Endothelial cell of umbilical vein (primary cell): ENCODE measurements around the gene CASD1. TPM values are rescaled to one million over a fixed set of nuclear protein-coding genes. Genes with fewer than 3 reads are reported as not detected.

Experiments
- BruUV-seq: library from RNA; stranded (reverse); fragments of 400-500 nt; replicated peaks from 2 replicates; lab custom pipeline; 2021; lab: Mats Ljungman, UMichigan
- CTCF ChIA-PET: fragments of 300-600, 350-600 bp; sonication (Branson Sonifier 250); formaldehyde crosslinking; loops from one replicate; lab custom pipeline; 2021; ENCODE audit warnings: antibody characterized with exemption, inconsistent platforms; lab: Charles Lee
- POLR2A ChIA-PET: fragments of 300-600, 350-600 bp; sonication (Branson Sonifier 250); formaldehyde crosslinking; loops from one replicate; lab custom pipeline; 2021; ENCODE audit warnings: antibody characterized with exemption, inconsistent platforms; lab: Charles Lee
- DNase-seq: peaks from one replicate; pipeline ENCODE4 v3.0.0-alpha.2; 2011; ENCODE audit warnings: low read depth, low spot score
- FAIRE-seq: peaks from 2 replicates; lab custom pipeline; 2011; peaks lifted over from hg19 to GRCh38; lab: Jason Lieb, UNC
- H2AFZ ChIP-seq: 2 replicates; pipeline ENCODE4 v1.6.0; 2012; ENCODE audit warnings: low read depth, low read length, control low read depth, inconsistent platforms
- H3K27ac ChIP-seq: 2 replicates; pipeline ENCODE4 v1.5.1; 2011; ENCODE audit warnings: low read depth, mild to moderate bottlenecking, control low read depth, low read length, moderate library complexity; ENCODE audit not compliant: insufficient read depth
- H3K27me3 ChIP-seq, 2 experiments: 2 replicates each; pipeline versions ENCODE4 v1.6.0 to v1.6.1; 2011; ENCODE audit warnings: low read length in 2 of 2, mixed read lengths in 1 of 2; ENCODE audit not compliant: control insufficient read depth in 2 of 2, insufficient read depth in 2 of 2
- H3K36me3 ChIP-seq, 2 experiments: 2 replicates in 1 of 2; 3 replicates in 1 of 2; pipeline ENCODE4 v1.5.1; 2011; ENCODE audit warnings: low read length in 2 of 2, mild to moderate bottlenecking in 1 of 2, moderate library complexity in 1 of 2; ENCODE audit not compliant: control insufficient read depth in 2 of 2, insufficient read depth in 2 of 2; ENCODE audit errors: extremely low read depth in 1 of 2
- H3K4me1 ChIP-seq: 3 replicates; pipeline ENCODE4 v1.5.1; 2011; ENCODE audit warnings: mild to moderate bottlenecking, low read length; ENCODE audit not compliant: control insufficient read depth, insufficient read depth; ENCODE audit errors: extremely low read depth
- H3K4me2 ChIP-seq: 2 replicates; pipeline ENCODE4 v1.6.1; 2011; ENCODE audit warnings: low read length, control low read depth, mixed read lengths; ENCODE audit not compliant: insufficient read depth
- H3K4me3 ChIP-seq, 3 experiments: fragments of 200-600 bp in 1 of 3; sonication (generic), shearing (Covaris generic) in 1 of 3; replicated peaks in 1 of 3; 2 replicates each; pipeline ENCODE4 v1.5.1; 2011 to 2016; ENCODE audit warnings: control low read depth in 3 of 3, low read length in 3 of 3, mild to moderate bottlenecking in 2 of 3, inconsistent platforms in 1 of 3, low read depth in 1 of 3, moderate library complexity in 1 of 3; ENCODE audit not compliant: insufficient read depth in 1 of 3
- H3K79me2 ChIP-seq: 2 replicates; pipeline ENCODE4 v1.6.0; 2012; ENCODE audit warnings: low read length, inconsistent platforms; ENCODE audit not compliant: control insufficient read depth, insufficient read depth
- H3K9ac ChIP-seq: replicated peaks from 2 replicates; pipeline ENCODE3; 2011; ENCODE audit warnings: low read length, control low read depth; ENCODE audit not compliant: insufficient read depth; ENCODE audit errors: extremely low read depth
- H3K9me1 ChIP-seq: replicated peaks from 3 replicates; pipeline ENCODE4 v1.6.0; 2011; ENCODE audit warnings: mild to moderate bottlenecking, low read length; ENCODE audit not compliant: control insufficient read depth, insufficient read depth; ENCODE audit errors: extremely low read depth
- H3K9me3 ChIP-seq: replicated peaks from 2 replicates; pipeline ENCODE4 v1.5.1; 2012; ENCODE audit warnings: low read length, inconsistent platforms; ENCODE audit not compliant: control insufficient read depth, insufficient read depth
- H4K20me1 ChIP-seq: replicated peaks from 2 replicates; pipeline ENCODE3; 2011; ENCODE audit warnings: mild to moderate bottlenecking, low read length; ENCODE audit not compliant: control insufficient read depth, insufficient read depth; ENCODE audit errors: extremely low read depth
- EZH2 ChIP-seq: IDR thresholded peaks from 2 replicates; pipeline ENCODE4 v1.6.1; 2012; ENCODE audit warnings: borderline replicate concordance, low read depth, mild to moderate bottlenecking, moderate library complexity, low read length, inconsistent platforms; ENCODE audit not compliant: severe bottlenecking
- FOS ChIP-seq: IDR thresholded peaks from 2 replicates; pipeline ENCODE4 v1.6.1; 2011; ENCODE audit warnings: mild to moderate bottlenecking, low read length, moderate library complexity, borderline replicate concordance; ENCODE audit not compliant: insufficient read depth
- GATA2 ChIP-seq: IDR thresholded peaks from 2 replicates; pipeline ENCODE4 v1.7.0; 2011; ENCODE audit warnings: low read depth, mild to moderate bottlenecking, moderate library complexity, mixed read lengths, low read length; ENCODE audit not compliant: insufficient read length, insufficient read depth
- JUN ChIP-seq: IDR thresholded peaks from 2 replicates; pipeline ENCODE4 v1.6.1; 2011; ENCODE audit warnings: borderline replicate concordance, low read depth; ENCODE audit not compliant: insufficient read length, insufficient read depth
- MYC ChIP-seq: IDR thresholded peaks from one replicate; pipeline ENCODE4 v1.6.1; 2011; ENCODE audit warnings: mild to moderate bottlenecking, low read depth, low read length
- POLR2A ChIP-seq: IDR thresholded peaks from 2 replicates; pipeline ENCODE4 v1.6.1; 2012; ENCODE audit warnings: low read depth, mild to moderate bottlenecking, control low read depth, low read length
- POLR2AphosphoS5 ChIP-seq: IDR thresholded peaks from 2 replicates; pipeline ENCODE4 v1.6.1; 2012; ENCODE audit warnings: low read depth, mild to moderate bottlenecking, control low read depth, low read length, moderate library complexity; ENCODE audit not compliant: insufficient read depth
- dilution Hi-C: fragments of 300-500 bp; cut with MboI; formaldehyde crosslinking; loops from one replicate; pipeline ENCODE4 v1.15.0; 2019; ENCODE audit warnings: low sequenced_read_pairs; ENCODE audit not compliant: extremely low pct_ligation_motif_present
- intact Hi-C: fragments of 100-400 bp; cut with micrococcal nuclease; formaldehyde crosslinking; loops from one replicate; pipeline ENCODE4 v1.10.0; 2022
- polyA plus RNA-seq, 4 experiments: library from polyadenylated mRNA; depleted of rRNA in 3 of 4; stranded (reverse) in 3 of 4; unstranded in 1 of 4; fragments of >200 nt; gene quantifications; 2 replicates each; pipeline versions ENCODE4 v1.2.1 to v1.2.3, GENCODE V29; 2011 to 2012; ENCODE audit warnings: missing spikeins in 1 of 4
- total RNA-seq: library from RNA; stranded (reverse); gene quantifications from 2 replicates; pipeline ENCODE4 v1.2.3, GENCODE V29; 2021
- TF ChIP-seq, protein P1 (sequence below), 2 donors: IDR thresholded peaks; 1 replicate in 1 of 2; 2 replicates in 1 of 2; pipeline ENCODE4 v1.5.1; 2011; ENCODE audit warnings: low read length in 2 of 2, mild to moderate bottlenecking in 2 of 2, moderate library complexity in 2 of 2, control low read depth in 1 of 2, inconsistent platforms in 1 of 2, low read depth in 1 of 2; ENCODE audit not compliant: insufficient read depth in 1 of 2; ENCODE audit errors: extremely low read depth in 1 of 2
- TF ChIP-seq, protein P2 (sequence below): IDR thresholded peaks from 2 replicates; pipeline ENCODE4 v1.6.1; 2011; ENCODE audit not compliant: insufficient read depth, insufficient read length

The CASD1 gene
- total and polyA plus RNA-seq, 2 donors (not counting 3 experiments of a cell fraction or from before 2014, with no cell fraction given) = 8.6 to 16.0 TPM

DNA sequence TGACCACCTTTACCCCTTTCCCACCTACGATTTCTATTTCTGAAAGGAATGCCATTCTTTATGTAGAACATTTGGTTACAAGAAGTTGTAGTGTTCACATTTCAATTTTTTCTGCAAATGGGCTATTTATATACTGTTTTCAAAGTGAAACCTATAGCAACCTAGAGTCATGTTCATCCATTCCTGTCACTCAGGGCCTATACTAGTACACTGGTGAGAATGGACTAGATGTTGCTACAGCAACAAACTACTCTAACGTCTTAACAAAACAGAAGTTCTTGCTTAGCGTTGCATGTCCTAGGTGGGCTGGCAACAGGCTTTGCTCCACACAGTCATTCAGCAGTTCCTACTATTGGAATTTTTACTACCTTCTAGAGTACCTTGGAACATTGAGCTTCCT lies 16.3 kb downstream of the CASD1 start:
- H3K4me1 ChIP-seq = no peaks in the 10 kb centered on the region
- no peak overlapping the region for H2AFZ ChIP-seq
- no peaks in the 10 kb centered on the region for H3K9me1 ChIP-seq
- TF ChIP-seq POLR2A (no peak), POLR2AphosphoS5 (no peak), FOS (no peak), EZH2 (no peak), MYC (no peak), JUN (no peak), GATA2 (no peak)
- TF ChIP-seq, protein P1, sequence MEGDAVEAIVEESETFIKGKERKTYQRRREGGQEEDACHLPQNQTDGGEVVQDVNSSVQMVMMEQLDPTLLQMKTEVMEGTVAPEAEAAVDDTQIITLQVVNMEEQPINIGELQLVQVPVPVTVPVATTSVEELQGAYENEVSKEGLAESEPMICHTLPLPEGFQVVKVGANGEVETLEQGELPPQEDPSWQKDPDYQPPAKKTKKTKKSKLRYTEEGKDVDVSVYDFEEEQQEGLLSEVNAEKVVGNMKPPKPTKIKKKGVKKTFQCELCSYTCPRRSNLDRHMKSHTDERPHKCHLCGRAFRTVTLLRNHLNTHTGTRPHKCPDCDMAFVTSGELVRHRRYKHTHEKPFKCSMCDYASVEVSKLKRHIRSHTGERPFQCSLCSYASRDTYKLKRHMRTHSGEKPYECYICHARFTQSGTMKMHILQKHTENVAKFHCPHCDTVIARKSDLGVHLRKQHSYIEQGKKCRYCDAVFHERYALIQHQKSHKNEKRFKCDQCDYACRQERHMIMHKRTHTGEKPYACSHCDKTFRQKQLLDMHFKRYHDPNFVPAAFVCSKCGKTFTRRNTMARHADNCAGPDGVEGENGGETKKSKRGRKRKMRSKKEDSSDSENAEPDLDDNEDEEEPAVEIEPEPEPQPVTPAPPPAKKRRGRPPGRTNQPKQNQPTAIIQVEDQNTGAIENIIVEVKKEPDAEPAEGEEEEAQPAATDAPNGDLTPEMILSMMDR (IDR thresholded peaks at IDR 0.05; ENCODE audit: extremely low read depth in 1 of 2, insufficient read depth in 1 of 2, low read depth in 1 of 2, low read length in 2 of 2) = no peak
- TF ChIP-seq, protein P2, sequence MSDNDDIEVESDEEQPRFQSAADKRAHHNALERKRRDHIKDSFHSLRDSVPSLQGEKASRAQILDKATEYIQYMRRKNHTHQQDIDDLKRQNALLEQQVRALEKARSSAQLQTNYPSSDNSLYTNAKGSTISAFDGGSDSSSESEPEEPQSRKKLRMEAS = no peak
- no peaks in the 10 kb centered on the region for H3K79me2 ChIP-seq
- H3K27ac ChIP-seq = no peak overlapping the region
- H3K9ac ChIP-seq = no peak overlapping the region
- no peaks in the 10 kb centered on the region for H3K27me3 ChIP-seq
- BruUV-seq = no TSS peak
- H3K36me3 ChIP-seq = no peaks in the 10 kb centered on the region
- FAIRE-seq (no peak), DNase-seq (no peak)
- no peak overlapping the region for H3K4me2 ChIP-seq
- ChIA-PET CTCF (no interaction called here), POLR2A (no interaction called here)
- intact Hi-C loops (loop anchor here (5.0 to 10.0 kb wide), 2 partner anchors 59 to 106 kb away; no protein-coding TSS in a partner anchor), dilution Hi-C loops (no loop called here)
- H3K4me3 ChIP-seq = no peak overlapping the region
- H3K9me3 ChIP-seq = no peaks in the 10 kb centered on the region
- H4K20me1 ChIP-seq = no peaks in the 10 kb centered on the region
